ENCODE results near the gene SLC51A.
"Not testable (repeated sequence)": the region's sequence is repeated elsewhere in the genome, so short reads cannot be mapped to it uniquely, and the experiment has no call there.

Gene SLC51A

DNA sequence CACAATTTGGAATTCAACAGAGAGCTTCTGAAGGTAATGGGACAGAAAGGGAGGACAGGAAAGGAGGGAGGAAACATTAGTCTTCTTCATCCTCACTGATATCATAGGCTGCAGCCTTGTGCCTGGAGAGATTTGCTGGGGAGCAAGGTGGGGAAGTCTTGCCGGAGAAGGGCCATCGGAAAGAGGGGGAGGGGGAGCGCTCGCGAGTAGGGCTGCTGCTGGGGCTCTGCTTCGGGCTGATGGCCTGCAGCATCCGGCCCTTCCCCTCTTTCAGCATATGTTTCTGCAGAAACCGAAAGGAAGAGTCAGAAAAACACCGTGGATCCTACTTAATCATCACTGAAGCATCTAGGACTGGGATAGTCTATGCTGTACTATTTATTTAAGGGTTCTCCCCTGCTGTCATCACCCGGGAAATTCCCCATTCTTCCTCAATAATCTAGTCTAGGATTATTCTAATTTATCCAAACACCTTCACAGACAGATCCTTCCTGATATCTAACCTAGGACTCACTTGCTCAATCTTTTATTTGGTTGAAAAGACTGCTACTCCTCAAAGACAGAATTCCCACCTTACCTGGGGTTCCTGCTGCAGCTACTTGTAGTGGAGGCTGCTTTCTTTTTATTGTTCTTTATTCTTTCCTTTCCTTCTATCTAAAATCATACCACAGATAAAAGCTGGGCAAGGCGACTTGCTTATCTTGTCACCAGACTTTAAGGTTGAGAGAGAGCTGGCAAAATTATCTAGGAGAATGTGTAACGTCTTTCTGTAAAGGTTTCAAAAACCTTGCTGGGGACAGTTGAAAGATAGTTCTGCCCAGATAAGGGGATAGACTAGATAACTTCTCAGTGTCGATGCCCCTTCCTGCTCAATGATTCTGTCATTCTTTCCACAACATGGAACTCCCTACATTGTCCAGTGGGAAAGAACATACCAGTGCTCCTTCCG, 22.6 kb downstream of the SLC51A start:
- DNase-seq (ENCODE audit: low read depth in 2 of 2, low spot score in 1 of 2), result no peak

DNA sequence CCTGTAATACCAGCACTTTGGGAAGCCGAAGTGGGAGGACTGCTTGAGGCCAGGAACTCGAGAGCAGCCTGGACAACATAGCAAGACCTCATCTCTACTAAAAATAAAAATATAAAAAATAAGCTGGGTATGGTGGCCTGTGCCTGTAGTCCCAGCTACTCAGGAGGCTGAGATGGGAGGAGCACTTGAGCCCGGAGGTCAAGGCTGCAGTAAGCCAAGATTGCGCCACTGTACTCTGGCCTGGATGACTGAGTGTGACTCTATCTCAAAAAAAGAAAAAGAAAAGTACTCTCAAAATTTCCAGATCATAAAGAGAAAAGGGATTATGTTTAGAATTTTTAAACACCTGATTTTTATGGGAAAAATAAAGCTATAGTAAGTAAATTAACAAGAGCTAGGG, 24.1 kb downstream of the SLC51A start:
- no peak for DNase-seq (ENCODE audit: low read depth in 2 of 2, low spot score in 1 of 2)

DNA sequence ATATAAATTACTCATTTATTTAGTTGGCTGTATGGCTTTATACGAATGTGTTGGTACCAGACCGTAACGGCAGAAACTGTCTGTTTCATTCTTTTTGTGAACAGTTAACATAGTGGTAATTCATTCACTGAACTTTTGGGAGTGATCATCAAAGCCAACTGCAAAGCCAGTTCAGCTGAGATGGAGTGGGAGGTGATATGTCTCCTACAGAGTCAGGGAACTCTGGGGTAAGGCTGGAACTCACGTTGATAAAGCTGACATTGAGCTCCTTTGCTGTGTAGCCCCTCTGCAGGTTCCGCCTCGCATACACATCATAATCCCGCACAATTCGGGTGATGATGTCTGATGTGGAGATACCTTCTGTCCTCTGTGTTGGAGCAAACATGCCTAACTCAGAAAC, 25.4 kb downstream of the SLC51A start:
- no peak for DNase-seq (ENCODE audit: low read depth in 2 of 2, low spot score in 1 of 2)

GRCh38 chr3:196244166-196244565, 27.8 kb downstream of the SLC51A start:
- not testable (repeated sequence) for DNase-seq (ENCODE audit: low read depth in 2 of 2, low spot score in 1 of 2)

DNA sequence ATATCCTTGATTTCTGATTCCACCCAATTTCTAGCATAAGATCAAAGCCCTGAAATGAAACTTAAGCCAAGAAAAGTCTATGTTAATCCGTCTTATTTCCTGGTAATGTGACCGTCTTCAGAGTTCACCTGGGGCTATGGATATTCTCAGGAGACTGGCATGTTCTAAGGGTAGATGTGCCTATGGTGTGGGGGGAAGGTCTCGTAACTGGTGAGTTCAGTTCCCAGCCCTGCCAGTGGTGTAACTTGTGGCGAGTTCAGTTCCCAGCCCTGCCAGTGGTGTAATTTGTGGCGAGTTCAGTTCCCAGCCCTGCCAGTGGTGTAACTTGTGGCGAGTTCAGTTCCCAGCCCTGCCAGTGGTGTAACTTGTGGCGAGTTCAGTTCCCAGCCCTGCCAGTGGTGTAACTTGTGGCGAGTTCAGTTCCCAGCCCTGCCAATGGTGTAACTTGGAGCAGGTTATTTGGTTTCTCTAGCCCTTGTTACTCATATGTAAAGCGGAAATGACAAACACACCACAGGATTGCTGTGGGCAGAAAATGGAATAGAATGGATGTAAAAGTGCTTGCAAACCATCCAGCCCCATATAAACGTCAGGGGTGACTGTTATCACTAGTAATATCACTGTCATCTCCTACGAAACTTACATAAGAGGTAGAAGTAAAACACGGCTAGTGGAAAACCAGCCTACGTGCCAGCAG, 30.4 kb downstream of the SLC51A start:
- DNase-seq (ENCODE audit: low read depth in 2 of 2, low spot score in 1 of 2), result no peak

- no peak for DNase-seq (ENCODE audit: low read depth in 2 of 2, low spot score in 1 of 2)
Observed at GRCh38 chr3:196251918-196252317, 35.6 kb downstream of the SLC51A start.

- no peak for DNase-seq (ENCODE audit: low read depth in 2 of 2, low spot score in 1 of 2)
Observed at GRCh38 chr3:196254376-196255283, 38.3 kb downstream of the SLC51A start.

- DNase-seq (ENCODE audit: low read depth in 2 of 2, low spot score in 1 of 2), result no peak
Observed at GRCh38 chr3:196255776-196256175, 39.4 kb downstream of the SLC51A start.

DNA sequence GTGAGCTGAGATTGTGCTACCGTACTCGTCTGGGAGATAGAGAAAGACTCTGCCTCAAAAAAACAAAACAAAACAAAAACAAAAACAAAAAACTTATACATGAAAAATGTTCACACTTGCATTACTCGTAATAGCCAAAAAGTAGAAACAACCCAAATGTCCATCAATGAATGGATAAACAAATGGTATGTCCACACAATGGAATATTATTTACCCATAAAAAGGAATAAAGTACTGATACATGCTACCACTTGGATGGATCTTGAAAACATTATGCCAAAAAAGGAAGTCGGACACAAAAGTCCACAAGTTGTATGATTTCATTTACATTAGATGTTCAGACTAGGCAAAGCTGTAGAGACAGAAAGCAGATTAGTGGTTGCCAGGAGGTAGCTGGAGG, 44.5 kb downstream of the SLC51A start:
- no peak for DNase-seq (ENCODE audit: low read depth in 2 of 2, low spot score in 1 of 2)

GRCh38 chr3:196263819-196264218, 47.5 kb downstream of the SLC51A start:
- no peak for DNase-seq (ENCODE audit: low read depth in 2 of 2, low spot score in 1 of 2)

GRCh38 chr3:196268284-196269163, 52.2 kb downstream of the SLC51A start:
- no peak for DNase-seq (ENCODE audit: low read depth in 2 of 2, low spot score in 1 of 2)

DNA sequence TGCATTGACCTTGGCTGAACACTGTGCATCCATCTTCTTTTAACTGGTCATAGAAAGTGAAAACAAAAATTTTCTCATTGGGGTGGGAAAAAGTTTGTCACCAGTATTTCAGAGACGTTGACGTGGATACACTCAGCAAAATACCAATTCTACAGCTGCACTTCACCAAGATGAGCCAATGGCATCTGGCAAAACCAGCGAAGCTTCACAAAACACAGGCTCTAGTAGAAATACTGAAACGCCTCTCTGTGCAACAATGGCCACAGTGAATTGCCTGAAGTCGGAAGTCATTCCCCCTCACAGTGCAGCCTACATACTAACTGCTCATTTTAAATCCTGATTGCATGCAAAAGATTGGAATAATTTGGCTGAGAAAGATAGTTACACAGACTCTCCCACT, 54.2 kb downstream of the SLC51A start:
- no peak for DNase-seq (ENCODE audit: low read depth in 2 of 2, low spot score in 1 of 2)

- no peak for DNase-seq (ENCODE audit: low read depth in 2 of 2, low spot score in 1 of 2)
Observed at GRCh38 chr3:196272826-196273225, 56.5 kb downstream of the SLC51A start.

DNA sequence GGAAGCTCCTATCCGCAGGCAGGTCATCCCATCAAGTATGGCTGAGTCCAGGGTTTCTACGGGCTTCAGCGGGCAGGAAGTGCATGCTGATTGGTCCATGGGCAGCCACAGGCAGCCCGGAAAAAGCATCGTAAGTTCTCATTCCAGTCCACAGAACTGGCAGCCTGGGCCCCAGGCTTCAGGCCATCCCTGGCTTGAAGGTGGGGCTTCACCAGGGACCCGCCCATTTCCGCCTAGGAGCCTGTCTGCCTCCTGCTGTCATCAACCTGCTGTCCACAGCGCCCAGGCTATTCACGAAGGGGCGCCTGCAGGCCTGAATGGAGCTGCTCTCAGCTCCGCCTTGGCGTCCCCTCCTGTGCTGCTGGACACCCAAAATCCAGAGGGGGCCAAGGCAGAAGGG, 57.3 kb downstream of the SLC51A start:
- DNase-seq (ENCODE audit: low read depth in 2 of 2, low spot score in 1 of 2), result no peak

DNA sequence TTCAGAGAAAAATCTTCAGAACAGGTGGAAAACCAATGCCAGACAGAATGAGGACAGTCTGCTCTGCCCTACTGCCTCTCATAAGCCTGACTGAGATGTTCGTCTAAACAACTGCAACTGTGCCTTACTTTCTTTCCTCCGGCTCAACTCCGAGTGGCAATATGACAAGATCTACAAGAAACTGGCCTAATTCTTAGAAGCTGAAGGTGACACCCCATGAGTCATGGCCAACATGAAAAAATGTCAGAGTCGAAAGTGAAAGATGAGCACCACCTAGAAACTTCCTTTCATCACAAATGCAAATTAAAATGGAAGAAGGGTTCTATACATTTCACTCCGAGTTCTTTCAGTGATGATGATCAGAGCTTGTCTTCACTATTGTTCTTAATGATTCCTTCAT, 58.3 kb downstream of the SLC51A start:
- peak; percentile 9 to 25 for DNase-seq (ENCODE audit: low read depth in 2 of 2, low spot score in 1 of 2)

DNA sequence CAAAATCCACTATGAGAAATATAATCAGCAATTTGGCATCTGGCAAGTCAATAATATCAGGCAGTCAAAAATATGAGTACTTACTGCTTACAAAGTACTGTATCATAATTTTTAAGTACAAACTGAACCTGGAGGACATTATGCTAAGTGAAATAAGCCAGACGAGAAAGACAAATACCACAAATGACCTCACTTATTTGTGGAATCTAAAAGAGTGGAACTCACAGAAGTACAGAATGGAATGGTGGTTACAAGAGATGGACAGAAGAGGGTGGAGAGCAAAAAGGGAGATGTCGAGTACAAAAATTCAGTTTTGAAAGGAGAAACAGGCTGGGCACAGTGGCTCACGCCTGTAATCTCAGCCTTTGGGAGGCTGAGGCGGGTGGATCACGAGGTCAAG, 58.8 kb downstream of the SLC51A start:
- no peak for DNase-seq (ENCODE audit: low read depth in 2 of 2, low spot score in 1 of 2)

DNA sequence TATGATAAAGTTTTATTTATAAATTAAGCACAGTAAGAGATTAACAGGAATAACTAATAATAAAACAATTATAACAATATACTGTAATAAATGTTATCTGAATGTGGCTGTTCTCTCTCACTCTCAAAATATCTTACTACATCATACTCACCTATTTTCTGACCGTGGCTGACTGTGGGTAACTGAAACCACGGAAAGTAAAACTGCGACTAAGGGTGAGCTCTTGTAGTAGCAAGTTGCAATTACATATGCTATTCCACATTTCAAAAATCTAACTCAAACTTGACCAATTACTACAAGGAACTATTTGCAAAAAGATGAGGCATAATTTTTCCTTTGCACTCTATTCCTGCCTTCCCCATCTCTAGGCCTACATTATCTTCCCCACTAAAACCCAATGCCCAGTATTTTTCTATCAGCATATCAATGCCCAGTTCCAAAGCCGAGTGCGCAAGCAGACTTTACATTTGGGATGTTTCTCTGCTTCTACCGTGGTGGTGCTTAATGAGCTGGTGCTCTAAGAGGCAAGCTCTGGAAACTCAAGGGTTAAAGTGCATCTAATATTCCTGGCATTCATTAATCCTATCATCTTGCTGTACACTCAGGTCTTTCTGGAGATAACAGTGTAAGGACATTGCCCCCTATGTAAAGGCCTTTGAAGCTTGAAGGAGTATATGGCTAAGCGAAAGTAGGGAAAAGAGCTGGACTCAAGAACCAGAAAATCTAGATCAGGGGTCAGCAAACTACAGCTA, 64.5 kb downstream of the SLC51A start:
- no peak for DNase-seq (ENCODE audit: low read depth in 2 of 2, low spot score in 1 of 2)

DNA sequence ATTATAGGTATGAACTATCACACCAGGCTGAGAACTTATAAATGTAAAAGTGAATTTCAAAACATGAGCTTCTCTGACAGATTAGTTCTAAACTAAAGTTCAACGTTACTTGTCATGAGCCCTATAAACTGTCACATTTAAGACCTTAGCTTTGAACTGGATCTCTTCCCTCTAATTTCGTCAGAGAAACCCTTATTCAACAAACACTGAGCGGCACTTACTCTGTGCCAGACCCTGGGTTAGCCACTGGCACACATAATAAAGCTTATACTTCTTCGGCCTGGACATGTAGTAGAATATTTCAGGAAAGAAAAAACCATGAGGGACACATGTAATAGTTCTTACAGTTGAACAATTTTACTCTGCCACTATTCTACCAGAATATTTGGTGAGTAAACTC, 65.6 kb downstream of the SLC51A start:
- DNase-seq (ENCODE audit: low read depth in 2 of 2, low spot score in 1 of 2), result no peak

All from stimulated activated CD8-positive, alpha-beta memory T cell treated with anti-CD3 and anti-CD28 coated beads, Interleukin-4, amount 100 ng/mL, for 4 hours (primary cell).